ENCODE data around the gene CHRND. TPM values are rescaled to one million over a fixed set of nuclear protein-coding genes. Genes with fewer than 3 reads are reported as not detected.
"Not testable (repeated sequence)": the region's sequence is repeated elsewhere in the genome, so short reads cannot be mapped to it uniquely, and the experiment has no call there.

The CHRND gene
- total RNA-seq, 2 donors from 2014 or later: not detected

GRCh38 chr2:232521959-232522622, 3.9 kb upstream of the CHRND start:
- intact Hi-C loops (cut with DNase I, micrococcal nuclease): no loop called here
- DNase-seq: peak in 1 of 2 donors; percentile 72
- peak; percentile 71 for ATAC-seq

- DNase-seq (no peak), ATAC-seq (no peak)
- intact Hi-C loops (cut with DNase I, micrococcal nuclease): no loop called here
Measured at GRCh38 chr2:232522623-232523401, 3.1 kb upstream of the CHRND start.

GRCh38 chr2:232523402-232523681, 2.6 kb upstream of the CHRND start:
- DNase-seq (no peak), ATAC-seq (no peak)
- intact Hi-C loops (cut with DNase I, micrococcal nuclease): no loop called here

- ATAC-seq: peak; percentile 53
- intact Hi-C loops (cut with DNase I, micrococcal nuclease): no loop called here
Measured at GRCh38 chr2:232523682-232524597, 2.0 kb upstream of the CHRND start.

GRCh38 chr2:232524771-232525170, 1.2 kb upstream of the CHRND start:
- intact Hi-C loops (cut with DNase I, micrococcal nuclease): no loop called here
- ATAC-seq (no peak), DNase-seq (no peak)

More at GRCh38 chr2:232523682-232524597, 2.0 kb upstream of the CHRND start:
- DNase-seq: peak in 1 of 2 donors; percentile 44

- ATAC-seq: no peak
Measured at GRCh38 chr2:232525199-232525598, 761 bp upstream of the CHRND start.

GRCh38 chr2:232526372-232526941, 497 bp downstream of the CHRND start:
- DNase-seq (no peak), ATAC-seq (no peak)
- intact Hi-C loops (cut with DNase I, micrococcal nuclease): no loop called here

More at GRCh38 chr2:232525199-232525598, 761 bp upstream of the CHRND start:
- intact Hi-C loops (cut with DNase I, micrococcal nuclease): no loop called here
- no peak for DNase-seq

GRCh38 chr2:232527905-232528470, 2.0 kb downstream of the CHRND start:
- ATAC-seq: no peak
- no peak for DNase-seq
- intact Hi-C loops (cut with DNase I, micrococcal nuclease): no loop called here

- intact Hi-C loops (cut with DNase I, micrococcal nuclease): no loop called here
- no peak for DNase-seq
- no peak for ATAC-seq
Measured at GRCh38 chr2:232528746-232529460, 2.9 kb downstream of the CHRND start.

GRCh38 chr2:232529806-232530547, 4.0 kb downstream of the CHRND start:
- no peak for ATAC-seq
- no peak for DNase-seq

GRCh38 chr2:232530626-232531260, 4.8 kb downstream of the CHRND start:
- DNase-seq (no peak), ATAC-seq (no peak)
- intact Hi-C loops (cut with DNase I, micrococcal nuclease): no loop called here

More at GRCh38 chr2:232529806-232530547, 4.0 kb downstream of the CHRND start:
- intact Hi-C loops (cut with DNase I, micrococcal nuclease): no loop called here

GRCh38 chr2:232532419-232532818, 6.5 kb downstream of the CHRND start:
- DNase-seq: no peak
- no peak for ATAC-seq
- intact Hi-C loops (cut with DNase I, micrococcal nuclease): no loop called here

- intact Hi-C loops (cut with DNase I, micrococcal nuclease); ATAC-seq: not testable (repeated sequence)
Measured at GRCh38 chr2:232532821-232533220, 6.9 kb downstream of the CHRND start.

GRCh38 chr2:232533944-232534710, 8.2 kb downstream of the CHRND start:
- intact Hi-C loops (cut with DNase I, micrococcal nuclease): no loop called here
- DNase-seq (no peak), ATAC-seq (no peak)

More at GRCh38 chr2:232532821-232533220, 6.9 kb downstream of the CHRND start:
- not testable (repeated sequence) for DNase-seq

- ATAC-seq (no peak), DNase-seq (no peak)
- intact Hi-C loops (cut with DNase I, micrococcal nuclease): no loop called here
Measured at GRCh38 chr2:232534940-232535651, 9.1 kb downstream of the CHRND start.
